HL-60 (cell line): Measurements from ENCODE around the gene PELI2.

ENCODE experiments used
- POLR2AphosphoS5 ChIP-seq: IDR thresholded peaks from 2 replicates; pipeline ENCODE4 v1.6.1; 2012; ENCODE audit warnings: low read depth
- TF ChIP-seq, protein P1 (sequence below): IDR thresholded peaks from one replicate; pipeline ENCODE4 v1.5.1; 2011; ENCODE audit warnings: low read length, control low read depth, inconsistent platforms; ENCODE audit not compliant: insufficient read depth

DNA sequence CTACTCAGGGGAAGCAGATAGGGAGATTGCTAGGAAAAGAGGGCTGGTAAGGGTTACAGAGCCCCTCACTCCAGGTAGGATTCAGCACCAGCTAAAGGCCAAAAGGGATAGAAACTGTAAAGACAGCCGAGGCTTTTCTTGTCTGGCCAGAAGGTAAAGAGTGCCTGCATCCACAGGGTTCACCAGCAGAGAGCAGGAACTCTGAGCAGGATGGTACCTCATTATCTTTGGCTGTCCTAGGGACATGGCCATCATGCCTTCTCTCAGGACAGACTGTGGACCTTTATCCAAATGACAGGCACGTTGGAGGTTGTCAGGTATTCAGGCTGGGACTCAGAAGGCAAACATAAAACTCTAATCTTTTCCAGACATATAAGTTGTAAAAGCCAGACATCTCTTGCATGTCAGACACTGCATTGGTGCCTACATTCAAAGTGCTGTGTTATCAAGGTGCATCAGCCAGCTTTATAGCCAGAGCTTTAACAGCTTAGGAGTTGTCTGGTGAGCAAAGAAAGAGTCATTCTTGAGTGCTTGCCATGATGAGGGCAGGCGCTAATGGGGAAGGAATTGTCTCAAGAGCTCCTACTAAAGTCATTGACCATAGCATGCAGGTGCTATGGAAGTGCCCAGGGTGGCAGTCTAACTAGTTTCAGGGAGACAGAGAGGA, 89.5 kb downstream of the PELI2 start:
- TF ChIP-seq, protein P1, sequence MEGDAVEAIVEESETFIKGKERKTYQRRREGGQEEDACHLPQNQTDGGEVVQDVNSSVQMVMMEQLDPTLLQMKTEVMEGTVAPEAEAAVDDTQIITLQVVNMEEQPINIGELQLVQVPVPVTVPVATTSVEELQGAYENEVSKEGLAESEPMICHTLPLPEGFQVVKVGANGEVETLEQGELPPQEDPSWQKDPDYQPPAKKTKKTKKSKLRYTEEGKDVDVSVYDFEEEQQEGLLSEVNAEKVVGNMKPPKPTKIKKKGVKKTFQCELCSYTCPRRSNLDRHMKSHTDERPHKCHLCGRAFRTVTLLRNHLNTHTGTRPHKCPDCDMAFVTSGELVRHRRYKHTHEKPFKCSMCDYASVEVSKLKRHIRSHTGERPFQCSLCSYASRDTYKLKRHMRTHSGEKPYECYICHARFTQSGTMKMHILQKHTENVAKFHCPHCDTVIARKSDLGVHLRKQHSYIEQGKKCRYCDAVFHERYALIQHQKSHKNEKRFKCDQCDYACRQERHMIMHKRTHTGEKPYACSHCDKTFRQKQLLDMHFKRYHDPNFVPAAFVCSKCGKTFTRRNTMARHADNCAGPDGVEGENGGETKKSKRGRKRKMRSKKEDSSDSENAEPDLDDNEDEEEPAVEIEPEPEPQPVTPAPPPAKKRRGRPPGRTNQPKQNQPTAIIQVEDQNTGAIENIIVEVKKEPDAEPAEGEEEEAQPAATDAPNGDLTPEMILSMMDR, result no peak
- TF ChIP-seq POLR2AphosphoS5, result no peak
